ENCODE results near the gene DDX10. TPM values are rescaled to one million over a fixed set of nuclear protein-coding genes. Genes with fewer than 3 reads are reported as not detected.
"Not testable (repeated sequence)": the region's sequence is repeated elsewhere in the genome, so short reads cannot be mapped to it uniquely, and the experiment has no call there.

Gene DDX10
- total and polyA plus RNA-seq, 8 donors, result 16.5 to 32.8 (median 28.9) TPM

DNA sequence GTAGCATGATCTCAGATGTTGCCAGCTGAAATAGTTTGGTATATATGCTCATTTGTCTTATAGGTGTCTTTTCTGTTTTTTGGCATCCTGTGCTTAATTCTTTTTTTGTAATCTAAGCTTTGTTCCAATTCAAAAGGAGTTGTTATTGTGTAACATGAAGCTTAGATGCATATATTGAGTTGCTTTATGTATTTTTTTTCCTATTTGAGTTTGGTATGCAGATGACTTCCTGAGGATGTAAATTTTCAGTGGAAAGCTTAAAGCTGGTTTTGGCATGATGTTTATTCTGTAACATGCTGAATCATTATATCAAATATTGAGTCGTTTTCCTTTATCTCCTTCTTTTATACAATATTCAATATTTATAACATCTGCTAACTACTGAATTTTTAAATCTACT lies 69.4 kb downstream of the DDX10 start:
- intact Hi-C loops (cut with DNase I), result no loop called here
- TF ChIP-seq CTCF (IDR thresholded peaks at IDR 0.05), result no peak
- H3K27ac ChIP-seq, result no peak overlapping the region
- H3K4me3 ChIP-seq, result no peak overlapping the region
- ATAC-seq, result no peak
- no peaks in the 10 kb centered on the region for H3K9me3 ChIP-seq
- peaks cover 0 to 12% of the 10 kb centered on the region in 2 donors for H3K4me1 ChIP-seq
- no peaks in the 10 kb centered on the region for H3K27me3 ChIP-seq
- H3K36me3 ChIP-seq, result no peaks in the 10 kb centered on the region
- no peak for DNase-seq

DNA sequence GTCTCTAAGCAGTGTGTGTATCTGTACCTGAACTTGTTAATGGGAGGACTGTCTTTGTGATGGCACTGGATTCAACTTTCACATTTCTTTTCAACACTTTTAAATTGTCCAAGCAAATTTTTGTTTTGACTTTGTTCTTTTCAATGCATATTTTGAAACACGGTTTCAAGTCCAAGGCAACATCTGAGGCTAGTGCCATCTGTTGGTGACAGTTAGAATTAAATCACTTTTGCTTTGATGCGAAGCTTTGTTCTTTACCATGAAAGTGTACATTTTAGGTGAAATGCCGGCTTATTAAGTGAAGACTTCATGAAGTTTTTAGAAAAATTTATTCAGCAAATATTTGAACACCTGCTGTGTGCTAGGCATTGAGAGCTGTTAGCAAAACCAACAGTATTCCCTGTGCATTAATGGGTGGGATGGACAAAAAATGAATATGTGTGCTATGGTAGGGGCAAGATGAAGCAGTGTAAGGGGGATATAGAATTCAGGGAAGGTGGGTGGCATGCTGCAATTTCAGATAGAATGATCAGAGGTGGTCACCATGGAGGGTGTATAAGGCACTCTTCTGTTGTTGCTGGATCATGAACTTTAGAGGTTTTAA lies 70.2 kb downstream of the DDX10 start:
- H3K36me3 ChIP-seq, result no peaks in the 10 kb centered on the region
- H3K27me3 ChIP-seq, result no peaks in the 10 kb centered on the region
- peak; percentile 30 to 40 for TF ChIP-seq CTCF (IDR thresholded peaks at IDR 0.05)
- H3K4me3 ChIP-seq, result no peak overlapping the region
- H3K27ac ChIP-seq, result no peak overlapping the region
- ATAC-seq (peak; percentile 33), DNase-seq (no peak)
- no peaks in the 10 kb centered on the region for H3K9me3 ChIP-seq
- intact Hi-C loops (cut with DNase I), result no loop called here
- peaks cover 0 to 12% of the 10 kb centered on the region in 2 donors for H3K4me1 ChIP-seq

DNA sequence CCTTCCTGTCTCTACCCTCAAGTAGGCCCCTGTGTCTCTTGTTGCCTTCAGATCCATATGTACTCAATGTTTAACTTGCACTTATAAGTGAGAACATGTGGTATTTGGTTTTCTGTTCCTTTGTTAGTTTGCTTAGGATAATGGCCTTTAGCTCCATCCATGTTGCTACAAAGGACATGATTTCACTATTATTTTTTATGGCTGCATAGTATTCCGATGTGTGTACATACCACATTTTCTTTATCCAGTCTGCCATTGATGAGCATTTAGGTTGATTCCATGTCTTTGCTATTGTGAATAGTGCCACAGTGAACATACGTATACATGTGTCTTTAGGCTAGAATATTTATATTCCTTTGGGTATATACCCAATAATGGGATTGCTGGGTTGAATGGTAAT lies 75.3 kb downstream of the DDX10 start:
- ATAC-seq; H3K4me1 ChIP-seq; intact Hi-C loops (cut with DNase I); H3K27me3 ChIP-seq; H3K9me3 ChIP-seq; H3K36me3 ChIP-seq; H3K4me3 ChIP-seq; DNase-seq; H3K27ac ChIP-seq: not testable (repeated sequence)

DNA sequence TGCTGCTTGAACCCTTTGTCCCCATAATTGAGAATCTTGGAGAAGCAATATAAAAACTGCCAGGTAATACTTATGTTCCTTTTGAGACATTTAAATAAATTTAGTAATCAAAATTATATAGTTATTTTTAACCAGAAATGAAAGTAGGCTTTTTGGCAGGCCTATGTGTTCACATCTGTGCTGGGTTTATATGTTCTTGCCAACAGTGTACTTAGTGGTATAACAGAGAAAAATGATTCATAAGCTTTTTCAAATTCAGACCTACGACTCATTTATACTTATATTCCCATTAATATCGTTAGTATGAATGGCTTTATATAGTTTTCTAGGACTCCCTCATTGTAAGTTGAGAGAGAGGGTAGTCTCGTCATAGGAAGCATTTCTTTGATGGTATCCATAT lies 79.0 kb downstream of the DDX10 start:
- intact Hi-C loops (cut with DNase I), result no loop called here
- no peaks in the 10 kb centered on the region for H3K4me1 ChIP-seq
- no peaks in the 10 kb centered on the region for H3K27me3 ChIP-seq
- no peak for DNase-seq
- no peak overlapping the region for H3K4me3 ChIP-seq
- TF ChIP-seq CTCF (IDR thresholded peaks at IDR 0.05), result no peak
- no peaks in the 10 kb centered on the region for H3K36me3 ChIP-seq
- ATAC-seq, result no peak
- peaks cover 0 to 3% of the 10 kb centered on the region in 2 donors for H3K9me3 ChIP-seq
- no peak overlapping the region for H3K27ac ChIP-seq

- no peak overlapping the region for H3K4me3 ChIP-seq
- H3K36me3 ChIP-seq, result no peaks in the 10 kb centered on the region
- ATAC-seq (no peak), DNase-seq (no peak)
- TF ChIP-seq CTCF (IDR thresholded peaks at IDR 0.05), result no peak
- H3K9me3 ChIP-seq, result no peaks in the 10 kb centered on the region
- no peaks in the 10 kb centered on the region for H3K27me3 ChIP-seq
- H3K4me1 ChIP-seq, result no peaks in the 10 kb centered on the region
- intact Hi-C loops (cut with DNase I), result no loop called here
- H3K27ac ChIP-seq, result no peak overlapping the region
These were observed 84.1 kb downstream of the DDX10 start for GRCh38 chr11:108748968-108749367.

GRCh38 chr11:108751444-108751843 lies 86.6 kb downstream of the DDX10 start:
- Histone ChIP-seq H3K4me3 (no peak overlapping the region), H3K36me3 (no peaks in the 10 kb centered on the region), H3K4me1 (no peaks in the 10 kb centered on the region), H3K27me3 (no peaks in the 10 kb centered on the region), H3K27ac (no peak overlapping the region), H3K9me3 (no peaks in the 10 kb centered on the region)
- DNase-seq (no peak), ATAC-seq (no peak)
- intact Hi-C loops (cut with DNase I), result no loop called here
- no peak for TF ChIP-seq CTCF (IDR thresholded peaks at IDR 0.05)

Data from left lung (tissue), 10 donors.